Myocyte (in vitro differentiated cells): Measurements from ENCODE around the gene DNAH11. TPM values are rescaled to one million over a fixed set of nuclear protein-coding genes. Genes with fewer than 3 reads are reported as not detected.
A peak's percentile ranks its signal among the peaks of the same experiment; 100 is the strongest.

Source experiments
- DNase-seq: peaks from one replicate; pipeline ENCODE4 v3.0.0-alpha.2; 2012; ENCODE audit warnings: low read depth
- total RNA-seq: library from RNA; depleted of rRNA; stranded (reverse); fragments of >200 nt; gene quantifications from 2 replicates; pipeline ENCODE4 v1.2.3, GENCODE V29; 2014

The DNAH11 gene
- total RNA-seq, 1 donor from 2014 or later: 0.13 TPM

GRCh38 chr7:21547501-21547900, 4.7 kb downstream of the DNAH11 start:
- no peak for DNase-seq

GRCh38 chr7:21548491-21548890, 5.7 kb downstream of the DNAH11 start:
- DNase-seq: no peak

- no peak for DNase-seq
Observed at GRCh38 chr7:21550076-21550475, 7.2 kb downstream of the DNAH11 start.

- no peak for DNase-seq
Observed at GRCh38 chr7:21550821-21551531, 8.1 kb downstream of the DNAH11 start.

- DNase-seq: no peak
Observed at GRCh38 chr7:21562385-21562784, 19.5 kb downstream of the DNAH11 start.

GRCh38 chr7:21565614-21566013, 22.8 kb downstream of the DNAH11 start:
- DNase-seq: no peak

GRCh38 chr7:21566094-21566493, 23.3 kb downstream of the DNAH11 start:
- DNase-seq: no peak

GRCh38 chr7:21568762-21569161, 25.9 kb downstream of the DNAH11 start:
- peak; percentile 24 for DNase-seq

- DNase-seq: no peak
Observed at GRCh38 chr7:21572331-21573313, 29.8 kb downstream of the DNAH11 start.

- peak; percentile 10 for DNase-seq
Observed at GRCh38 chr7:21579341-21580072, 36.7 kb downstream of the DNAH11 start.

GRCh38 chr7:21580073-21580521, 37.3 kb downstream of the DNAH11 start:
- DNase-seq: peak; percentile 68

GRCh38 chr7:21585070-21585724, 42.4 kb downstream of the DNAH11 start:
- no peak for DNase-seq

GRCh38 chr7:21587139-21587784, 44.4 kb downstream of the DNAH11 start:
- DNase-seq: no peak

- no peak for DNase-seq
Observed at GRCh38 chr7:21596801-21597200, 54.0 kb downstream of the DNAH11 start.

- DNase-seq: no peak
Observed at GRCh38 chr7:21603462-21603861, 60.6 kb downstream of the DNAH11 start.

GRCh38 chr7:21603972-21604749, 61.3 kb downstream of the DNAH11 start:
- DNase-seq: no peak

- DNase-seq: no peak
Observed at GRCh38 chr7:21605008-21605585, 62.3 kb downstream of the DNAH11 start.

- no peak for DNase-seq
Observed at GRCh38 chr7:21608465-21608864, 65.6 kb downstream of the DNAH11 start.

GRCh38 chr7:21611129-21611528, 68.3 kb downstream of the DNAH11 start:
- DNase-seq: no peak
